Mononuclear cell (primary cell): ENCODE data around the gene DCAF12. TPM values are rescaled to one million over a fixed set of nuclear protein-coding genes. Genes with fewer than 3 reads are reported as not detected.
"Not testable (repeated sequence)": the region's sequence is repeated elsewhere in the genome, so short reads cannot be mapped to it uniquely, and the experiment has no call there.

Experiments used
- H3K27me3 ChIP-seq: 2 replicates; pipeline ENCODE4 v1.6.0; 2011; ENCODE audit warnings: low read length, control low read depth; ENCODE audit not compliant: insufficient read depth
- H3K4me1 ChIP-seq: 2 replicates; pipeline ENCODE4 v1.5.1; 2011; ENCODE audit warnings: mild to moderate bottlenecking, low read length, control low read depth; ENCODE audit not compliant: insufficient read depth
- H3K4me3 ChIP-seq: 2 replicates; pipeline ENCODE4 v1.5.1; 2011; ENCODE audit warnings: mild to moderate bottlenecking, low read length, moderate library complexity
- H3K9me3 ChIP-seq: 2 replicates; pipeline ENCODE4 v1.5.1; 2011; ENCODE audit warnings: low read depth, mild to moderate bottlenecking, control low read depth, low read length
- total RNA-seq: library from RNA; depleted of rRNA; stranded (reverse); fragments of >200 nt; gene quantifications from one replicate; pipeline ENCODE4 v1.2.3, GENCODE V29; 2012

The DCAF12 gene
- total RNA-seq, 1 donor = 6.6 TPM

- no peaks in the 10 kb centered on the region for H3K27me3 ChIP-seq
Observed at GRCh38 chr9:34139477-34140146, 13.1 kb upstream of the DCAF12 start.

GRCh38 chr9:34138644-34139043 is 12.1 kb upstream of the DCAF12 start:
- H3K27me3 ChIP-seq, H3K9me3 ChIP-seq, H3K4me3 ChIP-seq: not testable (repeated sequence)
- H3K4me1 ChIP-seq = peaks cover 15% of the 10 kb centered on the region

More at GRCh38 chr9:34139477-34140146, 13.1 kb upstream of the DCAF12 start:
- Histone ChIP-seq H3K4me3 (no peak overlapping the region), H3K9me3 (no peaks in the 10 kb centered on the region), H3K4me1 (peaks cover 15% of the 10 kb centered on the region)

GRCh38 chr9:34134521-34134920 is 8.0 kb upstream of the DCAF12 start:
- H3K27me3 ChIP-seq = no peaks in the 10 kb centered on the region
- H3K4me3 ChIP-seq = no peak overlapping the region
- H3K9me3 ChIP-seq = no peaks in the 10 kb centered on the region
- peaks cover 2% of the 10 kb centered on the region for H3K4me1 ChIP-seq

GRCh38 chr9:34133436-34133949 is 7.0 kb upstream of the DCAF12 start:
- H3K4me1 ChIP-seq = no peaks in the 10 kb centered on the region
- H3K27me3 ChIP-seq = no peaks in the 10 kb centered on the region
- H3K4me3 ChIP-seq = no peak overlapping the region
- no peaks in the 10 kb centered on the region for H3K9me3 ChIP-seq

DNA sequence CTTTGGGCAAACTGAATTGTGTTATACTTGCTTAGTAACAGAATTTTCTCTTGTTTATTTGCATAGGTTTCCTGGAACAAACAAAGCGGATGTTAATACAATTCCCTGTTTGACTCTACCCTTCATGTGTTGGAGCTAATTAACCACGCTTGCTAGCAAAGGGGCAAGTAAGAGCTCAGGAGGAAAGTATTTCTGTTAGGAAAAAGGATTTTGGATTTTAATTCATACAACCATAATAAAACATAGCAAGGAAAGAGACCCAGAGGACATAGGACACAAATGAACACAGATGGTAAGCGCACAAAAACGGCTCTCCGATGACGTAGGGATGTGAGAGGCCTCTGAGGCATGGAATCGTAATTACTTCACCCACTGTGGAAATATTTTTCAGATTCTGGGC is 5.1 kb upstream of the DCAF12 start:
- no peak overlapping the region for H3K4me3 ChIP-seq
- H3K9me3 ChIP-seq = no peaks in the 10 kb centered on the region
- peaks cover 5% of the 10 kb centered on the region for H3K4me1 ChIP-seq
- no peaks in the 10 kb centered on the region for H3K27me3 ChIP-seq

DNA sequence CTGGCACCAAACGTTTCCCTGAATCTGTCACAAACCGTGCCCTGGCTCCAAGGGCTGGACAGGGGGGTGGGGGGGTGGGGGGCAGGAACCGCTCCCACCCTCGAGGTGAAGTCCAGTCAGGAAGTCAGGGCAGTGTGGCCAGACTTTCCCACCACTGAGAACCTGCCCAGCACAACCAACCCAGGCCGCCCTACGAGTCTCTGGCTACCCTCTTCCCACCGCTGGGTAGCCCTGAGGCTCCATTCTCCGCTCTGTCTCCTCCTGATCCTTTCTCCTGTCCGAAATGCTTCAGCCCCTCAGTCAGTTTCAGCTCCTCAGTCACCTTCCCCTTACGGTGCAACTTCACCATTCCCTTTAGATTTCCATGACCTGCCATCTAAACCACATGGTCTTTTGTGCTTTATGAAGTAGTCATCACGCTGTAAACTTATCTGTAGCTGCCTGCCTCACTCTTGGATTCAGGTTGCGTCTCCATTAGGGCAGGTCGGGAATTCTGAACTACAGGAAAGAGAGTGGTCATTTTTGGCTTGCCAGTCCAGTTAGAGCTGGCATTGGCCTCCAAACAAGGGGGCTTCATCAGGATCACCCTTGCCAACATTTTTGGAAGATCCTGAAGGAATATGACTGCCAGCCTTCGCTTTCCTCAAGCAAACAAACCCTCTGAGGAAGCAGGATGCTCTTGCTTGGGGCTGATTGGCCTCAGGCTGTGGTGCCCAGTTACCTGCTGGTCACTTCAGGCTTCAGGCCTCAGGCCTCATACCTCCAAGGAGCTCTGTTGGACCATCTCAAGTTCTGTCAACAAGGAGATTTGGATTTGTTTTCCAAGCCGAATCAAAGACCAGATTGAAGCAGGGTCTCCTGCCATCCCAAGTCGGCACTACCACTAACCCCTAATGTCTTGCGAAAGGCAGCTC is 794 bp upstream of the DCAF12 start:
- Histone ChIP-seq H3K4me1 (peaks cover 44% of the 10 kb centered on the region), H3K4me3 (peak overlapping the region; percentile 60), H3K9me3 (no peaks in the 10 kb centered on the region), H3K27me3 (no peaks in the 10 kb centered on the region)

- Histone ChIP-seq H3K4me3 (peak overlapping the region; percentile 60), H3K4me1 (peaks cover 49% of the 10 kb centered on the region), H3K9me3 (no peaks in the 10 kb centered on the region), H3K27me3 (peaks cover 4% of the 10 kb centered on the region)
Observed at GRCh38 chr9:34125681-34126206, 754 bp downstream of the DCAF12 start.

DNA sequence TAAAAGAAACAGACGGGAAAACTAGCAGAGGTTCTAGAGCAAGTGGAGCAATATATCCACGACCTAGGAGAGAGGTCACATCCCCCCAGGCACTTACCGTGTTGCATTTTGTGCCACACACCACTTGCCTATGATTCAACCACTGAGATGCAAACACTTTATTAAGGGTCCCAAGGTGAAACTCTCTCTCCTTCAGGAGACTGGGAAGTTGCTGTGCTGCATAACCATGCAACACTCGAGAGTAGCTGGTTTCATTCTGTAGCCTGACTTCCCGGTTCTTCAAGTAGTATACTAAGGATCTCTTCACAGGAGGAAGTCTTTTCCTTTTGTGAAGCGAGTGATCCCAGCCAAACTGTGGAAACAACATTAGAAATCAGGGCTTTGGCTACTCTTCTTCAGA is 1.6 kb downstream of the DCAF12 start:
- H3K27me3 ChIP-seq = peaks cover 4% of the 10 kb centered on the region
- peak overlapping the region; percentile 60 for H3K4me3 ChIP-seq
- peaks cover 49% of the 10 kb centered on the region for H3K4me1 ChIP-seq
- H3K9me3 ChIP-seq = no peaks in the 10 kb centered on the region

- Histone ChIP-seq H3K4me1 (peaks cover 49% of the 10 kb centered on the region), H3K27me3 (peaks cover 4% of the 10 kb centered on the region), H3K4me3 (no peak overlapping the region), H3K9me3 (no peaks in the 10 kb centered on the region)
Observed at GRCh38 chr9:34124099-34124498, 2.4 kb downstream of the DCAF12 start.

GRCh38 chr9:34123682-34124081 is 2.8 kb downstream of the DCAF12 start:
- Histone ChIP-seq H3K9me3 (no peaks in the 10 kb centered on the region), H3K4me1 (peaks cover 49% of the 10 kb centered on the region), H3K27me3 (peaks cover 4% of the 10 kb centered on the region), H3K4me3 (no peak overlapping the region)

GRCh38 chr9:34121996-34122395 is 4.5 kb downstream of the DCAF12 start:
- Histone ChIP-seq H3K27me3 (peaks cover 4% of the 10 kb centered on the region), H3K9me3 (no peaks in the 10 kb centered on the region), H3K4me3 (no peak overlapping the region), H3K4me1 (peaks cover 44% of the 10 kb centered on the region)

GRCh38 chr9:34119713-34120112 is 6.8 kb downstream of the DCAF12 start:
- H3K9me3 ChIP-seq = no peaks in the 10 kb centered on the region
- peaks cover 30% of the 10 kb centered on the region for H3K4me1 ChIP-seq
- H3K4me3 ChIP-seq = no peak overlapping the region
- H3K27me3 ChIP-seq = peaks cover 4% of the 10 kb centered on the region

- H3K27me3 ChIP-seq = no peaks in the 10 kb centered on the region
- H3K9me3 ChIP-seq = no peaks in the 10 kb centered on the region
- no peaks in the 10 kb centered on the region for H3K4me1 ChIP-seq
- no peak overlapping the region for H3K4me3 ChIP-seq
Observed at GRCh38 chr9:34114436-34114835, 12.1 kb downstream of the DCAF12 start.

GRCh38 chr9:34106110-34106509 is 20.4 kb downstream of the DCAF12 start:
- H3K27me3 ChIP-seq = no peaks in the 10 kb centered on the region
- H3K4me1 ChIP-seq = no peaks in the 10 kb centered on the region
- no peaks in the 10 kb centered on the region for H3K9me3 ChIP-seq
- no peak overlapping the region for H3K4me3 ChIP-seq

GRCh38 chr9:34102796-34103195 is 23.7 kb downstream of the DCAF12 start:
- H3K27me3 ChIP-seq = no peaks in the 10 kb centered on the region
- H3K4me1 ChIP-seq = no peaks in the 10 kb centered on the region
- no peaks in the 10 kb centered on the region for H3K9me3 ChIP-seq
- no peak overlapping the region for H3K4me3 ChIP-seq
